ENCODE measurements around the gene DOK5. TPM values are rescaled to one million over a fixed set of nuclear protein-coding genes. Genes with fewer than 3 reads are reported as not detected.

The DOK5 gene
- total RNA-seq, 1 donor from 2014 or later: 3.3 TPM

GRCh38 chr20:54452277-54452676 is 23.1 kb upstream of the DOK5 start:
- H3K4me3 Mint-ChIP-seq: no peak overlapping the region
- H3K27ac Mint-ChIP-seq: no peak overlapping the region
- peaks cover 13% of the 10 kb centered on the region for H3K9me3 Mint-ChIP-seq
- no peaks in the 10 kb centered on the region for H3K4me1 Mint-ChIP-seq
- TF ChIP-seq, protein P1, sequence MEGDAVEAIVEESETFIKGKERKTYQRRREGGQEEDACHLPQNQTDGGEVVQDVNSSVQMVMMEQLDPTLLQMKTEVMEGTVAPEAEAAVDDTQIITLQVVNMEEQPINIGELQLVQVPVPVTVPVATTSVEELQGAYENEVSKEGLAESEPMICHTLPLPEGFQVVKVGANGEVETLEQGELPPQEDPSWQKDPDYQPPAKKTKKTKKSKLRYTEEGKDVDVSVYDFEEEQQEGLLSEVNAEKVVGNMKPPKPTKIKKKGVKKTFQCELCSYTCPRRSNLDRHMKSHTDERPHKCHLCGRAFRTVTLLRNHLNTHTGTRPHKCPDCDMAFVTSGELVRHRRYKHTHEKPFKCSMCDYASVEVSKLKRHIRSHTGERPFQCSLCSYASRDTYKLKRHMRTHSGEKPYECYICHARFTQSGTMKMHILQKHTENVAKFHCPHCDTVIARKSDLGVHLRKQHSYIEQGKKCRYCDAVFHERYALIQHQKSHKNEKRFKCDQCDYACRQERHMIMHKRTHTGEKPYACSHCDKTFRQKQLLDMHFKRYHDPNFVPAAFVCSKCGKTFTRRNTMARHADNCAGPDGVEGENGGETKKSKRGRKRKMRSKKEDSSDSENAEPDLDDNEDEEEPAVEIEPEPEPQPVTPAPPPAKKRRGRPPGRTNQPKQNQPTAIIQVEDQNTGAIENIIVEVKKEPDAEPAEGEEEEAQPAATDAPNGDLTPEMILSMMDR (IDR thresholded peaks at IDR 0.05; ENCODE audit: unreplicated experiment): no peak
- H3K27me3 Mint-ChIP-seq (ENCODE audit: low read depth): peaks cover 1% of the 10 kb centered on the region
- no peaks in the 10 kb centered on the region for H3K36me3 Mint-ChIP-seq
- DNase-seq (ENCODE audit: low spot score in 2 of 2, unreplicated experiment in 2 of 2): no peak

DNA sequence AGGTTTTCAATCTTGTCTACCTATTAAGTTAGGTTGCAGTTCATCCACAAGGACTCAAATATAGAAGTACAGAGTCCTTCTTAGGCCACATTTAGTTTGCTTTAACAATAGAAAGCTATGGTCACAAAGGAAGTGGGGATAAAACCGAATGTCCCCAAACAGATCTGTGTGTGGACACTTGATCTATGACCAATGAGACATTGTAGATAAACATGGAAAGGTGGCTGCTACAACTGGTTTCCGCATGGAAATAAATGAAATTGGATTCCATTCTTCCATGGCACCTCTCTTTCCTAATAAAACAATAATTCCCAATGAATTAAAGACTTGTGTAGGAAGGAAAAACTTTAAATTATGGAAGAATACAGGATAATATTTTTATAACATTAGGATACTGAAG is 20.4 kb upstream of the DOK5 start:
- Mint-ChIP-seq H3K4me1 (no peaks in the 10 kb centered on the region), H3K9me3 (peaks cover 13% of the 10 kb centered on the region), H3K27me3 (ENCODE audit: low read depth) (no peaks in the 10 kb centered on the region), H3K27ac (no peak overlapping the region), H3K4me3 (no peak overlapping the region), H3K36me3 (no peaks in the 10 kb centered on the region)
- TF ChIP-seq, protein P1 (IDR thresholded peaks at IDR 0.05; ENCODE audit: unreplicated experiment): no peak
- DNase-seq (ENCODE audit: low spot score in 2 of 2, unreplicated experiment in 2 of 2): no peak

DNA sequence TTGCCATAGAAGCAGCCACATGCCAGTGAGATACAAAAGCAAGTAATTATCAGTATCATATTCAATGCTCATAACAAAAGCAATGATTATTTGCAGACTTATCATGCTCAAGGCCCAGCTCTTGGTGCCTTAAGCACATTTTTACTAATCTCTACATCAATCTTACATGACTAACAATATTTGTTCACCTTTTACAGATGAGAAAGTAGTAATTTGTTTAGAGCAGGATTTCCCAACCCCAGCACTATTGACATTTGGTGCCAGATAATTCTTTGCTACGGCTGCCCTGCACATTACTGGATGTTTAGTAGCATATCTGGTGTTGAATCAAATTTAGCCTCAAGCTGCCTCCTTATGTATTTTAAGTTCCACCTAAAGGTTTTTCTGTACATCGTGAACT is 19.0 kb upstream of the DOK5 start:
- peaks cover 18% of the 10 kb centered on the region for H3K9me3 Mint-ChIP-seq
- TF ChIP-seq, protein P1 (IDR thresholded peaks at IDR 0.05; ENCODE audit: unreplicated experiment): no peak
- no peak overlapping the region for H3K27ac Mint-ChIP-seq
- DNase-seq (ENCODE audit: low spot score in 2 of 2, unreplicated experiment in 2 of 2): no peak
- H3K4me3 Mint-ChIP-seq: no peak overlapping the region
- no peaks in the 10 kb centered on the region for H3K36me3 Mint-ChIP-seq
- H3K4me1 Mint-ChIP-seq: no peaks in the 10 kb centered on the region
- H3K27me3 Mint-ChIP-seq (ENCODE audit: low read depth): no peaks in the 10 kb centered on the region

DNA sequence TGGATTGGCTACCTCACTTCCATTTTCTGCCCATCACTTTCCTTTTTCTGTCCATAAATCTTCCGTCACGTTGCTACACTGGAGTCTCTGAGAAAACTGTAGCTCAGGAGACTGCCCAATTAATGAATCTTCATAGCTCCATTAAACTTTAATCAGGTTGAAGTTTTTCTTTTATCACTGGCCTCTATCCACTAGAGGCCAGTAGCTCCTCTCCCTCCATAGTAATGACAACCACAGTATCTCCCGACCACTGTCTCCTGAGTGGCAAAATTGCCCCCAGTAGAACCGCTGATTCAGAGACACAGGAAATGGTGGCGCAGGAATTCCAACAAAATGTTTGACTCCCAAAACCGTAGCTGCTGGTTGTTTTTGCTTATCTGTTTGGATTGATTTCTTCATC is 18.4 kb upstream of the DOK5 start:
- DNase-seq (ENCODE audit: low spot score in 2 of 2, unreplicated experiment in 2 of 2): no peak
- Mint-ChIP-seq H3K27ac (no peak overlapping the region), H3K4me1 (no peaks in the 10 kb centered on the region), H3K4me3 (no peak overlapping the region), H3K9me3 (peaks cover 18% of the 10 kb centered on the region), H3K27me3 (ENCODE audit: low read depth) (no peaks in the 10 kb centered on the region), H3K36me3 (no peaks in the 10 kb centered on the region)
- TF ChIP-seq, protein P1 (IDR thresholded peaks at IDR 0.05; ENCODE audit: unreplicated experiment): no peak

- Mint-ChIP-seq H3K36me3 (no peaks in the 10 kb centered on the region), H3K27me3 (ENCODE audit: low read depth) (no peaks in the 10 kb centered on the region), H3K4me1 (no peaks in the 10 kb centered on the region), H3K4me3 (no peak overlapping the region), H3K9me3 (peaks cover 8% of the 10 kb centered on the region), H3K27ac (no peak overlapping the region)
- no peak for DNase-seq (ENCODE audit: low spot score in 2 of 2, unreplicated experiment in 2 of 2)
- TF ChIP-seq, protein P1 (IDR thresholded peaks at IDR 0.05; ENCODE audit: unreplicated experiment): no peak
Measured at GRCh38 chr20:54458219-54458618, 17.2 kb upstream of the DOK5 start.

- Mint-ChIP-seq H3K36me3 (no peaks in the 10 kb centered on the region), H3K27ac (no peak overlapping the region), H3K9me3 (peaks cover 4% of the 10 kb centered on the region), H3K4me3 (no peak overlapping the region), H3K4me1 (no peaks in the 10 kb centered on the region), H3K27me3 (ENCODE audit: low read depth) (no peaks in the 10 kb centered on the region)
- TF ChIP-seq, protein P1 (IDR thresholded peaks at IDR 0.05; ENCODE audit: unreplicated experiment): no peak
- DNase-seq (ENCODE audit: low spot score in 2 of 2, unreplicated experiment in 2 of 2): no peak
Measured at GRCh38 chr20:54459279-54459678, 16.1 kb upstream of the DOK5 start.
